ENCODE results near the gene RAB13. TPM values are rescaled to one million over a fixed set of nuclear protein-coding genes. Genes with fewer than 3 reads are reported as not detected.
"Not testable (repeated sequence)": the region's sequence is repeated elsewhere in the genome, so short reads cannot be mapped to it uniquely, and the experiment has no call there.

The RAB13 gene
- total RNA-seq, 2 donors from 2014 or later: 62.7 to 84.7 TPM

- no peak overlapping the region for H3K4me3 ChIP-seq
Measured at GRCh38 chr1:153984123-153984894, 1.8 kb downstream of the RAB13 start.

GRCh38 chr1:153981735-153982134, 4.4 kb downstream of the RAB13 start:
- H3K4me1 ChIP-seq; H3K27ac ChIP-seq; H3K27me3 ChIP-seq; H3K36me3 ChIP-seq; H3K4me3 ChIP-seq; DNase-seq; H3K9ac ChIP-seq (ENCODE audit: low read depth in 2 of 2, low read length in 2 of 2); H3K9me3 ChIP-seq: not testable (repeated sequence)
- intact Hi-C loops (cut with DNase I): loop anchor here (10.0 kb wide), 1 partner anchor 307 kb away; the partner anchor contains the start of genes ILF2 and NPR1

More at GRCh38 chr1:153984123-153984894, 1.8 kb downstream of the RAB13 start:
- H3K27me3 ChIP-seq: no peaks in the 10 kb centered on the region
- no peak for DNase-seq
- intact Hi-C loops (cut with DNase I): loop anchor here (10.0 kb wide), 1 partner anchor 310 kb away; the partner anchor contains the start of genes ILF2 and NPR1
- peaks cover 7% of the 10 kb centered on the region for H3K4me1 ChIP-seq
- TF ChIP-seq CTCF (IDR thresholded peaks at IDR 0.05): no peak
- peak overlapping the region in 1 of 2 donors; percentile 92 for H3K9ac ChIP-seq (ENCODE audit: low read depth in 2 of 2, low read length in 2 of 2)
- no peaks in the 10 kb centered on the region for H3K36me3 ChIP-seq
- peak overlapping the region; percentile 63 for H3K27ac ChIP-seq
- no peaks in the 10 kb centered on the region for H3K9me3 ChIP-seq

GRCh38 chr1:153979091-153979490, 7.0 kb downstream of the RAB13 start:
- intact Hi-C loops (cut with DNase I); H3K36me3 ChIP-seq; H3K27me3 ChIP-seq; H3K4me3 ChIP-seq; DNase-seq; H3K9me3 ChIP-seq; H3K9ac ChIP-seq (ENCODE audit: low read depth in 2 of 2, low read length in 2 of 2); H3K27ac ChIP-seq; H3K4me1 ChIP-seq: not testable (repeated sequence)

- no peaks in the 10 kb centered on the region for H3K27me3 ChIP-seq
Measured at GRCh38 chr1:153978274-153978909, 7.7 kb downstream of the RAB13 start.

GRCh38 chr1:153977250-153978240, 8.6 kb downstream of the RAB13 start, which contains the start of gene JTB:
Gene JTB, minus strand, starts transcription at chr1:153977674. Its CDS starts 422 bp downstream, at chr1:153977252.
- Histone ChIP-seq H3K9me3 (no peaks in the 10 kb centered on the region), H3K27ac (peak within 1 kb of the TSS; percentile 93), H3K4me1 (peaks cover 8% of the 10 kb centered on the region), H3K4me3 (peak within 1 kb of the TSS; percentile 100), H3K36me3 (no peaks in the 10 kb centered on the region), H3K27me3 (no peaks in the 10 kb centered on the region), H3K9ac (ENCODE audit: low read depth in 2 of 2, low read length in 2 of 2) (peak within 1 kb of the TSS; percentile 98 to 99)
- peak; percentile 94 for DNase-seq
- TF ChIP-seq CTCF (IDR thresholded peaks at IDR 0.05): no peak
- intact Hi-C loops (cut with DNase I): no loop called here

More at GRCh38 chr1:153978274-153978909, 7.7 kb downstream of the RAB13 start:
- DNase-seq: no peak
- H3K4me3 ChIP-seq: peak overlapping the region; percentile 100
- H3K36me3 ChIP-seq: no peaks in the 10 kb centered on the region
- H3K27ac ChIP-seq: peak overlapping the region; percentile 93
- no peak for TF ChIP-seq CTCF (IDR thresholded peaks at IDR 0.05)
- intact Hi-C loops (cut with DNase I): no loop called here
- no peaks in the 10 kb centered on the region for H3K9me3 ChIP-seq
- peaks cover 8% of the 10 kb centered on the region for H3K4me1 ChIP-seq
- peak overlapping the region in 1 of 2 donors; percentile 98 for H3K9ac ChIP-seq (ENCODE audit: low read depth in 2 of 2, low read length in 2 of 2)

- no peak for TF ChIP-seq CTCF (IDR thresholded peaks at IDR 0.05)
- H3K9me3 ChIP-seq: no peaks in the 10 kb centered on the region
- intact Hi-C loops (cut with DNase I): no loop called here
- peaks cover 8% of the 10 kb centered on the region for H3K4me1 ChIP-seq
- H3K9ac ChIP-seq (ENCODE audit: low read depth in 2 of 2, low read length in 2 of 2): peak overlapping the region; percentile 98 to 99
- DNase-seq: no peak
- H3K27ac ChIP-seq: peak overlapping the region; percentile 93
- H3K36me3 ChIP-seq: no peaks in the 10 kb centered on the region
- peak overlapping the region; percentile 100 for H3K4me3 ChIP-seq
- no peaks in the 10 kb centered on the region for H3K27me3 ChIP-seq
Measured at GRCh38 chr1:153976819-153977249, 9.3 kb downstream of the RAB13 start.

All from colonic mucosa (tissue), 4 donors.